Gastroesophageal sphincter (tissue), 4 donors: ENCODE data around the gene SLC25A39. TPM values are rescaled to one million over a fixed set of nuclear protein-coding genes. Genes with fewer than 3 reads are reported as not detected.

Experiments
- ATAC-seq: fragments of 150-250 bp; one replicate; pipeline ENCODE4 v1.9.1; 2016; ENCODE audit warnings: mild to moderate bottlenecking, moderate library complexity
- H3K27ac ChIP-seq, 4 donors: fragments of 200-600 bp; sonication (generic) in 3 of 4; 1 replicate in 3 of 4; 2 replicates in 1 of 4; pipeline ENCODE4 v1.5.1; 2016 to 2019
- H3K27me3 ChIP-seq: fragments of 200-600 bp; sonication (generic); one replicate; pipeline ENCODE4 v1.5.1; 2019
- H3K36me3 ChIP-seq, 2 donors: fragments of 200-600 bp; sonication (generic); one replicate each; pipeline ENCODE4 v1.5.1; 2019; ENCODE audit warnings: control low read depth in 1 of 2
- H3K4me1 ChIP-seq, 3 donors: fragments of 200-600 bp; sonication (generic); 1 replicate in 2 of 3; 2 replicates in 1 of 3; pipeline ENCODE4 v1.5.1; 2016 to 2019; ENCODE audit warnings: control low read depth in 2 of 3
- H3K4me3 ChIP-seq, 2 donors: fragments of 200-600 bp; sonication (generic); one replicate each; pipeline ENCODE4 v1.5.1; 2019; ENCODE audit warnings: mild to moderate bottlenecking in 1 of 2, moderate library complexity in 1 of 2
- H3K9me3 ChIP-seq, 3 donors: fragments of 200-600 bp; sonication (generic); one replicate each; pipeline ENCODE4 v1.5.1; 2017 to 2019; ENCODE audit warnings: control low read depth in 2 of 3
- CTCF ChIP-seq, 4 experiments: fragments of 200-600 bp in 2 of 4; fragments of 450-650 bp in 2 of 4; sonication (generic) in 1 of 4; IDR thresholded peaks; one replicate each; pipeline ENCODE4 v1.5.1; 2017 to 2019; ENCODE audit warnings: antibody characterized with exemption in 4 of 4, mild to moderate bottlenecking in 2 of 4, moderate library complexity in 2 of 4
- EP300 ChIP-seq: sonication (generic); formaldehyde crosslinking; IDR thresholded peaks from one replicate; pipeline ENCODE4 v1.6.1; 2017; ENCODE audit warnings: antibody characterized with exemption, mild to moderate bottlenecking
- POLR2A ChIP-seq, 2 donors: fragments of 450-650 bp; IDR thresholded peaks; one replicate each; pipeline ENCODE4 v1.6.1; 2017; ENCODE audit warnings: antibody characterized with exemption in 2 of 2, mild to moderate bottlenecking in 2 of 2, moderate library complexity in 1 of 2
- POLR2AphosphoS5 ChIP-seq: sonication (generic); formaldehyde crosslinking; IDR thresholded peaks from one replicate; pipeline ENCODE4 v1.6.1; 2017; ENCODE audit warnings: antibody characterized with exemption
- whole genome bisulfite sequencing, 2 donors: methylation state at CpG; one replicate each; pipeline ENCODE4 v1.1.5; 2018; ENCODE audit warnings: low coverage in 1 of 2; 5-methylcytosine and 5-hydroxymethylcytosine counted together
- total RNA-seq, 4 donors: library from RNA; depleted of rRNA; stranded (reverse); fragments of >200 nt; gene quantifications; one replicate each; pipeline ENCODE4 v1.1.0, GENCODE V29; 2016

The SLC25A39 gene
- total RNA-seq, 4 donors from 2014 or later = 36.2 to 61.8 (median 49.2) TPM

- Histone ChIP-seq H3K27ac (no peak overlapping the region), H3K36me3 (peaks cover 0 to 50% of the 10 kb centered on the region in 2 donors), H3K4me3 (no peak overlapping the region), H3K4me1 (peaks cover 0 to 12% (median 0%) of the 10 kb centered on the region in 3 donors), H3K27me3 (no peaks in the 10 kb centered on the region), H3K9me3 (no peaks in the 10 kb centered on the region)
- TF ChIP-seq POLR2AphosphoS5 (no peak), POLR2A (IDR thresholded peaks at IDR 0.05) (no peak), CTCF (IDR thresholded peaks at IDR 0.05) (no peak), EP300 (no peak)
- 100% methylated on average over 3 of the region's 36 CpGs; no CpG with 5 or more reads in 1 of the 2 donors for WGBS, 2 donors
- no peak for ATAC-seq
Observed at GRCh38 chr17:44351961-44352827, 27.6 kb upstream of the SLC25A39 start.

- no peaks in the 10 kb centered on the region for H3K27me3 ChIP-seq
- H3K4me1 ChIP-seq = peaks cover 0 to 19% (median 0%) of the 10 kb centered on the region in 3 donors
- no peak for ATAC-seq
- no CpG with 5 or more reads among the region's 8 CpGs for WGBS, 2 donors
- TF ChIP-seq CTCF (IDR thresholded peaks at IDR 0.05) (no peak), POLR2AphosphoS5 (no peak), EP300 (no peak), POLR2A (IDR thresholded peaks at IDR 0.05) (no peak)
- H3K4me3 ChIP-seq = no peak overlapping the region
- no peak overlapping the region for H3K27ac ChIP-seq
- no peaks in the 10 kb centered on the region for H3K9me3 ChIP-seq
- H3K36me3 ChIP-seq = peaks cover 0 to 50% of the 10 kb centered on the region in 2 donors
Observed at GRCh38 chr17:44351464-44351863, 26.8 kb upstream of the SLC25A39 start.

- WGBS, 2 donors = 78% methylated on average over 4 of the region's 6 CpGs; no CpG with 5 or more reads in 1 of the 2 donors
- ATAC-seq = no peak
- Histone ChIP-seq H3K4me3 (no peak overlapping the region), H3K36me3 (peaks cover 0 to 50% of the 10 kb centered on the region in 2 donors), H3K27me3 (no peaks in the 10 kb centered on the region), H3K4me1 (peaks cover 0 to 26% (median 7%) of the 10 kb centered on the region in 3 donors), H3K27ac (no peak overlapping the region), H3K9me3 (no peaks in the 10 kb centered on the region)
- TF ChIP-seq CTCF (IDR thresholded peaks at IDR 0.05) = peak in 3 of 4 experiments; percentile 49 to 75 (median 63)
- TF ChIP-seq POLR2AphosphoS5 = no peak
Observed at GRCh38 chr17:44350733-44351226, 26.2 kb upstream of the SLC25A39 start.

GRCh38 chr17:44349553-44350070 lies 25.0 kb upstream of the SLC25A39 start:
- 69% methylated on average over 4 of the region's 12 CpGs; no CpG with 5 or more reads in 1 of the 2 donors for WGBS, 2 donors
- peaks cover 0 to 50% of the 10 kb centered on the region in 2 donors for H3K36me3 ChIP-seq
- no peak for ATAC-seq
- no peak overlapping the region for H3K27ac ChIP-seq
- no peak overlapping the region for H3K4me3 ChIP-seq
- H3K27me3 ChIP-seq = no peaks in the 10 kb centered on the region
- TF ChIP-seq POLR2A (IDR thresholded peaks at IDR 0.05) (no peak), CTCF (IDR thresholded peaks at IDR 0.05) (no peak), POLR2AphosphoS5 (no peak), EP300 (no peak)
- H3K9me3 ChIP-seq = no peaks in the 10 kb centered on the region
- H3K4me1 ChIP-seq = peaks cover 0 to 31% (median 7%) of the 10 kb centered on the region in 3 donors
